ENCODE data around the gene ATP5F1B. TPM values are rescaled to one million over a fixed set of nuclear protein-coding genes. Genes with fewer than 3 reads are reported as not detected.

Gene ATP5F1B
- total RNA-seq, 1 donor from 2014 or later: 569 TPM

DNA sequence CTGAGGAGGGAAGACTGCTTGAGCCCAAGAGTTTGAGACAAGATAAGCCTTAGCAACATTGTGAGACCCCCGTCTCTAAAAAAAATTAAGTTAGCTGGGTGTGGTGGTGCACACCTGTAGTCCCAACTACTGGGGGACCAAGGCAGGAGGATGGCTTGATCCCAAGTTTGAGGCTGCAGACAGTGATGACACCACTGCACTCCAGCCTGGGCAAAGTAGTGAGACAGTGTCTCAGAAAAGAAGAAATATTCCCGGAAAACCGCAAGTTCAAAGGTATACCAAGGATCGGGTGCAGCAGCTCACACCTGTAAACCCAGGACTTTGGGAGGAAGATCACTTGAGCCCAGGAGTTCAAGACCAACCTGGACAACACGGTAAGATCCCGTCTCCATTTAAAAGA lies 36.5 kb upstream of the ATP5F1B start:
- DNase-seq (ENCODE audit: low read depth): no peak
- TF ChIP-seq, protein P1, sequence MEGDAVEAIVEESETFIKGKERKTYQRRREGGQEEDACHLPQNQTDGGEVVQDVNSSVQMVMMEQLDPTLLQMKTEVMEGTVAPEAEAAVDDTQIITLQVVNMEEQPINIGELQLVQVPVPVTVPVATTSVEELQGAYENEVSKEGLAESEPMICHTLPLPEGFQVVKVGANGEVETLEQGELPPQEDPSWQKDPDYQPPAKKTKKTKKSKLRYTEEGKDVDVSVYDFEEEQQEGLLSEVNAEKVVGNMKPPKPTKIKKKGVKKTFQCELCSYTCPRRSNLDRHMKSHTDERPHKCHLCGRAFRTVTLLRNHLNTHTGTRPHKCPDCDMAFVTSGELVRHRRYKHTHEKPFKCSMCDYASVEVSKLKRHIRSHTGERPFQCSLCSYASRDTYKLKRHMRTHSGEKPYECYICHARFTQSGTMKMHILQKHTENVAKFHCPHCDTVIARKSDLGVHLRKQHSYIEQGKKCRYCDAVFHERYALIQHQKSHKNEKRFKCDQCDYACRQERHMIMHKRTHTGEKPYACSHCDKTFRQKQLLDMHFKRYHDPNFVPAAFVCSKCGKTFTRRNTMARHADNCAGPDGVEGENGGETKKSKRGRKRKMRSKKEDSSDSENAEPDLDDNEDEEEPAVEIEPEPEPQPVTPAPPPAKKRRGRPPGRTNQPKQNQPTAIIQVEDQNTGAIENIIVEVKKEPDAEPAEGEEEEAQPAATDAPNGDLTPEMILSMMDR (conservative IDR thresholded peaks at IDR 0.05; ENCODE audit: low read depth, low read length): no peak
- no peak overlapping the region for H3K4me3 ChIP-seq (ENCODE audit: low read depth, low read length)

DNA sequence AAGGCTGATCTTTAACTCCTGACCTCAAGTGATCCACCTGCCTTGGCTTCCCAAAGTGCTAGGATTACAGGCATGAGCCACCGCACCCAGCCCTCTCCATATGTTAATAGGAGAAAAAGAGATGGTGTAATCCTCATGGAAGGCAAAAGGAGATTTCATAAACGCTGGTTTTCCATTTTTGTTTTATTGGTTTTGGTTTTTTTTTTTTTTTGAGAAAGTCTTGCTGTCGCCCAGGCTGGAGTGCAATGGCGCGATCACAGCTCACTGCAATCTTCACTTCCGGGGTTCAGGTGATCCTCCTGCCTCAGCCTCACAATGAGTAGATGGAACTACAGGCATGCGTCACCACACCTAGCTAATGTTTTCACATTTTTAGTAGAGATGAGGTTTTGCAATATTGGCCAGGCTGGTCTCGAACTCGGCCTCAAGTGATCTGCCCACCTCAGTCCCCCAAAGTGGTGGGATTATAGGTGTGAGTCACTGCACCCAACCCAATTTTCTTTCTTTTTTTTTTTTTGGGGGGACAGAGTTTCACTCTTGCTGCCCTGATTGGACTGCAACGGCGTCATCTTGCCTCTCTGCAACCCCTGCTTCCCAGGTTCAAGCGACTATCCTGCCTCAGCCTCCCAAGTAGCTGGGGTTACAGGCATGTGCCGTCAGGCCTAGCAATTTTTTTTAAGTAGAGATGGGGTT lies 34.2 kb upstream of the ATP5F1B start:
- DNase-seq (ENCODE audit: low read depth): no peak
- H3K4me3 ChIP-seq (ENCODE audit: low read depth, low read length): no peak overlapping the region
- TF ChIP-seq, protein P1 (conservative IDR thresholded peaks at IDR 0.05; ENCODE audit: low read depth, low read length): no peak

DNA sequence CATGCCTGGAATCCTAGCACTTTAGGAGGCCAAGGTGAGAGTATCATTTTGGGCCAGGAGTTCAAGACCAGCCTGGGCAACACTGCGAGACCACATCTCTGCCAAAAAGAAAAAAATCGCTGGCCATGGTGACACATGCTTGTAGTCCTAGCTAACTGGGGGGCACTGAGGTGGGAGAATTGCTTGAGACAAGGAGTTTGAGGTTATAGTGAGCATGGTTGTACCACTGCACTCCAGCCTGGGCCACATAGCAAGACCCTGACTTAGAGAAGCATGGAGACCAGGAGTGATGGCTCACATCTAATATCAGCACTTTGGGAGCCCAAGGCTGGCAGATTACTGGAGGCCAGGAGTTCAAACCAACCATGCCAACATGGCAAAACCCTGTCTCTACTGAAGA lies 33.1 kb upstream of the ATP5F1B start:
- TF ChIP-seq, protein P1 (conservative IDR thresholded peaks at IDR 0.05; ENCODE audit: low read depth, low read length): no peak
- no peak for DNase-seq (ENCODE audit: low read depth)
- no peak overlapping the region for H3K4me3 ChIP-seq (ENCODE audit: low read depth, low read length)

DNA sequence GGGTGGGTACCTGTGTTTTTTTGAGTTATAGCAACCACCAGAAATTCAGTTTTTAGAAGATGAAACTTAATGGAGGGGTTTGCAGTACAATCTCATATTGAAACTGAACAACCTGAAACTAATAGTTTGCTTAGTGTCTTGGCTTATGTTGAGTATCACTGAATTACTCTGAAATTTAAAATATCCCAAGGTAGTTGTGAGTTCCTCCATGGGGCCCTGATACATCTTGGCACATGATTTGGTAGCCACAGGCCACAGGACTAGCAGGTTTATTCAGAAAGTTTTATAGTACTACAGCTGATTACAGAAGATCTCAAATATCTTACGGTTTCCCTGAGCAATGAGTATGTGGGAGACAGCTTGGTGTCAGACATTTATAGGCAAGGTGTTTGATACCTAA lies 31.9 kb upstream of the ATP5F1B start:
- TF ChIP-seq, protein P1 (conservative IDR thresholded peaks at IDR 0.05; ENCODE audit: low read depth, low read length): no peak

DNA sequence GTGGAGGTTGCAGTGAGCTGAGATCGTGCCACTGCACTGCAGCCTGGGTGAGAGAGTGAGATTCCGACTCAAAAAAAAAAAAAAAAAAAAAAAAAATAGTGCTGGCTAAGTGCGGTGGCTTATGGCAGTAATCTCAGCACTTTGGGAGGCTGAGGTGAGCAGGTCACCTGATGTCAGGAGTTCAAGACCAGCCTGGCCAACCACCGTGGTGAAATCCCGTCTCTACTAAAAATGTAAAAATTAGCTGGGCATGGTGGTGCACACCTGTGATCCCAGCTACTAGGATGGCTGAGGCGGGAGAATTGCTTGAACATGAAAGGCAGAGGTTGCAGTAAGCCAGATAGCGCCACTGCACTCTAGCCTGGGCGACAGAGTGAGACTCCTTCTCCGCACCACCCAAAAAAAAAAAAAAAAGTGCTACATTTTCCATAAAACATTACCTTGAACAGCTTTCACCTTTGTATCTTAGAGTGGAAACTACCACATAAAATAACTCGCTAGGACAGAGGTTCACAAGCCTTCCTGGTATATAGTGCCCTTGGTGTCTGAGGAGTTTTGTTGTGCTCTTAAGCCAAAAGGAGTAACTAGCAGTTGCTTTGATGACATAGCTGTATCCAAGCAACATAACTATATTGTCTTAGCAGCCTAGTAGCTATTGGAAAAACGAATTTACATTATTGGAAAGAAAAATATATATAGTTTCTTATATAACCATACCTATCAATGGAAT lies 31.2 kb upstream of the ATP5F1B start:
- TF ChIP-seq, protein P1 (conservative IDR thresholded peaks at IDR 0.05; ENCODE audit: low read depth, low read length): no peak
- H3K4me3 ChIP-seq (ENCODE audit: low read depth, low read length): no peak overlapping the region

More for the DNA sequence above, 31.9 kb upstream of the ATP5F1B start:
- no peak for DNase-seq (ENCODE audit: low read depth)
- no peak overlapping the region for H3K4me3 ChIP-seq (ENCODE audit: low read depth, low read length)

DNA sequence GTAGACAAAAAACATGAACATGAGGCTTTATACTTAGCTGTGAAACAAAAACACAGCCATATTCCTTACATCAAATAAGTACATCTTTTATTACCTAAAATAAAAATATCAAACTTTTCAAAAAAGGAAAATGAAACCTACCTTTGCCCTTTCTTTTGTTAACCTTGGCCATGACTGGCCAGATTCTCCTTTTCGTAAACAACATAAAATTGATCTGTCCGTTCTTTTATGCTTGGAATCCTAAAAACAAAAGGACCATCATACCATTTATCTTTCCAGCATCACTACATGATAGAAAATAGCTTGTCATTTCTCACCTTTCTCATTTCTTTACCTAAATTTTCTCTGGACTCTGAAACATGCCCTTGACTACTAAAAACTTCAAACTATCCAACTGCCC lies 25.8 kb upstream of the ATP5F1B start:
- DNase-seq (ENCODE audit: low read depth): no peak
- no peak overlapping the region for H3K4me3 ChIP-seq (ENCODE audit: low read depth, low read length)
- TF ChIP-seq, protein P1 (conservative IDR thresholded peaks at IDR 0.05; ENCODE audit: low read depth, low read length): no peak

More for the DNA sequence above, 31.2 kb upstream of the ATP5F1B start:
- no peak for DNase-seq (ENCODE audit: low read depth)

Measured in epithelial cell of proximal tubule (primary cell).